Measurements from ENCODE around the gene KCTD13.
"Not testable (repeated sequence)": the region's sequence is repeated elsewhere in the genome, so short reads cannot be mapped to it uniquely, and the experiment has no call there.

Gene KCTD13

DNA sequence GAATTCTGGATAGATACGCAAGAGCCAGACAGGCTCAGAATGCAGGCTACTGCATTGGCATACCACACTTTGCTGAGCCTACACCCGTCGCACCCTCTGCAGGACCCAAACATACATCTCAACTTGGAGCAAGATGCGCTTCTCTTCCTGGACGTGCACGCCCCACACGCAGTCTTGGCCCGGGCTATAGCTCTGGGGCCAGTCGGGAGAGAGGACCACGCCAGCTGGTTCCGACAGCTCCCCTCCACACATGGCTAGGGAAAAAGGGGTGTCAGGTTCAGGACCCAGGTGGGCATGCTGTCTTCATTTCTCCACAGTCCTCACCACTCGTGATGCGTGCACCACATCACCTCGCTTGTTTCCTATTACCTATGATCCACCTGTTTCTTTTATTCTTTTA, 47.9 kb downstream of the KCTD13 start:
- DNase-seq (ENCODE audit: low read depth in 1 of 2, low spot score in 1 of 2): no peak
- no peak for TF ChIP-seq JUND (IDR thresholded peaks at IDR 0.05; ENCODE audit: low read depth)
- in situ Hi-C loops (cut with HindIII; ENCODE audit: low pct_unique_long_range_greater_than_20kb, low sequenced_read_pairs): no loop called here

DNA sequence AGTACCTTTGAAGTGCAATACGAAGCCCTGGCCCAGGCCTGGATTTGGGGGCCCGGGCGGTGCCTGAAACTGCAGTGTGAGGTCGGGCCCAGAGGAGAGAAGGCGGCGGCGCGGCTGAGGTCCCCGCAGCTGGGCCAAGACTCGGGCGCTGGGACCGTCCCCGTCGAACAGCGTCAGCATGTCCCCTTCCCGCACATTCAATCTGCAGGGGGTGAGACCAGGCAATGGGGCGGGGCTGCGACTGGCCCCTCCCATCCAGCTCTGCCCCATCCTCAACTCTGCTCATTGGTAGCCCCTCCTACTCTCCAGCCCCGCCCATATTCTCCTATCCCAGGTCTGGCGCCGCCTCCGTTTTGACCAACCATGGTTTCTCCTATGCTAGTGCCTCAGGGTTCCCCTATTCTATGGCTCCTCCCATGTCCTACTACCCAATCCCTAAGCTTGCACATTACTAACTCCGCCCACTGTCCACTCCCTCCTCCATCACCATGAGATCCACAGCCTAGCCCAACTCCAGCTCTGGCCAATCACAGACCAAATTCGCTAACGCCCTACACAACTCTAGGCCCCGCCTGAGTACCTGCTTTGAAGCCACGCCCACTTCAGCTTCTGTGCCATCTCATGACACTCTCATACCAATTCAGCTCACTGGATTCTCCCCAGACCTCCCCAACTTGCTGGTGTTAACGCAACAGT, 48.6 kb downstream of the KCTD13 start:
- TF ChIP-seq JUND (IDR thresholded peaks at IDR 0.05; ENCODE audit: low read depth): no peak
- DNase-seq (ENCODE audit: low read depth in 1 of 2, low spot score in 1 of 2): peak; percentile 62 to 99
- in situ Hi-C loops (cut with HindIII; ENCODE audit: low pct_unique_long_range_greater_than_20kb, low sequenced_read_pairs): no loop called here

DNA sequence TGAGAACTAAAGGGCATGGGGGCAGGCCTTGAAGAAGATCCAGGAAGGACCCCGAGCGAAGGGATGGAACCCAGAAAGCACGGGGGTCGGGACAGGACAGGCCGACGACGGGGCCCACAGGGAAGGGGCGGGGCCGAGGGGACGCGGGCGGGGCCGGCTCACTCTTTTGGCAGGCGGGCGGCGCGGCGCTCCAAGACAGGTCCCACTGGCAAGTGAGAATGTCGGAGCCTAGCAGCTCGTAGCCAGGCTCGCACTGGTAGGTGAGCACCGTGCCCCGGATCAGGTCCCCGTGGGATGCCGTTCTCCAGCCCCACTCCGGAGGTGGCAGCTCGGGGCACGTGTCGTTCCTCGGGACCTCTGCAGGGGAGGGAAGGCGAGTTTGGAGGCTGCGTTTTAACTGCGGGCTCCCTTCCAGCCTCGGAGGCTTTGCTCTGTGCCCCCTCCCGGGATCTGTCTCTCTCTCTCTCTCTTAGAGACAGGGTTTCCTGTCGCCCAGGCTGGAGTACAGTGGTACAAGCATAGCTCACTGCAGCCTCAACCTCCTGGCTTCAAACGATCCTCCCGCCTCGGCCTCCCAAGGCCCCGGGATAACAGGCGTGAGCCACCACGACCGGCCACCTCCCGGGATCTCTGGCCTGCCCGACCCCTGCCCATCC, 49.3 kb downstream of the KCTD13 start:
- in situ Hi-C loops (cut with HindIII; ENCODE audit: low pct_unique_long_range_greater_than_20kb, low sequenced_read_pairs): no loop called here
- TF ChIP-seq JUND (IDR thresholded peaks at IDR 0.05; ENCODE audit: low read depth): no peak
- DNase-seq (ENCODE audit: low read depth in 1 of 2, low spot score in 1 of 2): no peak

DNA sequence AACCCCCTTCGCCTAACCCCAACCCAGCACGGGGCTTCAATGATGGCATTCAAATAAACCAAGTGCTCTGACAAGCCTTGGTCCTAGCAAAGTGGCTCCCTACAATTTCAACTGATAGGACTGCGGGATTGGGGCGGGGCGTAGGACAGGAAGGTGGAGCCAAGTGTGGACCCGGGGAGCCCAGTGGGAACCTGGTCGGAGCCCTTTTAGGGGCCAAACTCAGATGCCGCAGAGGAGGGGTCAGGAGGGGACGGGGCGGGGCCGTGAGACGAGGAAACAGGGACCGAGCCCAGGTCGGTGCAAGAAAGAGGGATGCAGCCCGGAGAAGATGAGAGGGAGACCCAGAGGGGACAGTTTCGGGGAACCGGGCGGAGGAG, 49.8 kb downstream of the KCTD13 start:
- DNase-seq (ENCODE audit: low read depth in 1 of 2, low spot score in 1 of 2): no peak
- no peak for TF ChIP-seq JUND (IDR thresholded peaks at IDR 0.05; ENCODE audit: low read depth)
- in situ Hi-C loops (cut with HindIII; ENCODE audit: low pct_unique_long_range_greater_than_20kb, low sequenced_read_pairs): no loop called here

DNA sequence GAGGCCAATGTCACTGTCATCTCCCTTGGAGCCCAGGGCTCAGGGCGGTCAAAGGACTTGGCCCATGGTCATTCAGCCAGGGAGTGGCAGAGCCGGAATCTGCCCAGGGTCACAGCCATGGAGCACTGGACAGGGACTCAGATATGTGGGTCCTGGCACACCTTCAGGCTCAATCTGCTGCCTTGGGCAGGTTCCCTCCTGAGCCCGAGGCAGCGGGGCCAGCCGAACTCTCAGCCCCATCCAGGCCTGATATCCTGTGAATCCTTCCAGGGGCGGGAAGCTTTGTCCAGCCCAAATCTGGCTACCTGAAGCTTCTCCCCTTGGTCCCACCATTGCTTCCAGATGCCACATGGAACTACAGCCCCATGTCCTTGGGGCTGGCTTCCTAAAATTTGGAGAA, 50.8 kb downstream of the KCTD13 start:
- no peak for DNase-seq (ENCODE audit: low read depth in 1 of 2, low spot score in 1 of 2)
- TF ChIP-seq JUND (IDR thresholded peaks at IDR 0.05; ENCODE audit: low read depth): no peak
- in situ Hi-C loops (cut with HindIII; ENCODE audit: low pct_unique_long_range_greater_than_20kb, low sequenced_read_pairs): no loop called here

DNA sequence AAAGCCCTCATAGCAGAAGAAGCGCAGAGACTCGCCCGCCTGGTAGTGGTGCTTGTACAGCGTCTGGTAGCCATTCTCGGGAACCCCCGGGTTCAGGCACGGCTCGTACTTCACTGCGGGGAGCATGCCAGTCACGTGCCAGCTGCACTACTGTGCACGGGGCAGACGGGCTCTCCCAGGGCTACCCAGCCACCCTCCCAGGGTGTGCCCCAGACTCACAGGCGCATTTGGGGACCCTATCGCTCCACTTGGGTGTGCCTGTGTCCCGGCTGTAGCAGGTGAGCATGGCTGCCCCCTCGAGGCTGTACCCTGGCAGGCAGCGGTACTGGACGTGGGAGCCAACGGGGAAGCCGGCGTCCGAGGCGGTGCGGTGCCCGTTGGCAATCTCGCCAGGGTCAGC, 52.7 kb downstream of the KCTD13 start:
- TF ChIP-seq JUND (IDR thresholded peaks at IDR 0.05; ENCODE audit: low read depth): no peak
- no peak for DNase-seq (ENCODE audit: low read depth in 1 of 2, low spot score in 1 of 2)
- in situ Hi-C loops (cut with HindIII; ENCODE audit: low pct_unique_long_range_greater_than_20kb, low sequenced_read_pairs): no loop called here

DNA sequence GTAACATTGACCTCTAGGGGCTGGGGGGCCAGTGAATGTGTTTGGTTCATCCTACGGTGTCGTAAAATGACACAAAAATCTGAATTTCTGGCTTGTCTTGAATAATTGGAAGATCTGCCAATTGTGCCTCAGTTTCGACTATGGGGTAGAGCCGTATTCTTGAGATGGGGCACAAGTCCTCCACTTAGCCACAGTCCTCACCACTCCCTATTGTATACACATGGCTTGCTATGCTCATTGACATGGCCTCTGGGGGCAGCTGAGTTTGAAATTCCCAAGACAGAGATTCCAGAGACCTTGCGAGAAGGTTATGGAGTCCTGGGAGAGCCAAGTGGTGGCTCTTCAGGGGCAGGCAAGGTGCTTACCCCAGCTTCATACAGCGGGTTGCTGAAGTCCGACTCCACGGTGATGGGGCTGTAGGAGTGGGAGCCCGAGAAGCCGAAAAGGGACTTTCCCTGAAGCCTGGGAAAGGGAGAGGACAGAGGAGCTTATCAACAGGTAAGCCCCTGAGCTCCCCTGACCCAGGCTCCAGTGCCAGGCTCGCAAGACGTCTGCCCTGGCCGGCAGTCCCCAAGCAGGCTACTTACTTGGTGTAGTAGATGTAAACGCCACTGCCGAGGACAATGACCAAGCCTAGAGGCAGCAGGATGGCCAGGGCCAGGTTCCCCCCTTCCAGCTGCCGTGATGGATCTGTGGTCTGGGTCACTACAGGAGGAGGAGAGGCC, 54.0 kb downstream of the KCTD13 start:
- in situ Hi-C loops (cut with HindIII; ENCODE audit: low pct_unique_long_range_greater_than_20kb, low sequenced_read_pairs): no loop called here
- no peak for TF ChIP-seq JUND (IDR thresholded peaks at IDR 0.05; ENCODE audit: low read depth)
- no peak for DNase-seq (ENCODE audit: low read depth in 1 of 2, low spot score in 1 of 2)

DNA sequence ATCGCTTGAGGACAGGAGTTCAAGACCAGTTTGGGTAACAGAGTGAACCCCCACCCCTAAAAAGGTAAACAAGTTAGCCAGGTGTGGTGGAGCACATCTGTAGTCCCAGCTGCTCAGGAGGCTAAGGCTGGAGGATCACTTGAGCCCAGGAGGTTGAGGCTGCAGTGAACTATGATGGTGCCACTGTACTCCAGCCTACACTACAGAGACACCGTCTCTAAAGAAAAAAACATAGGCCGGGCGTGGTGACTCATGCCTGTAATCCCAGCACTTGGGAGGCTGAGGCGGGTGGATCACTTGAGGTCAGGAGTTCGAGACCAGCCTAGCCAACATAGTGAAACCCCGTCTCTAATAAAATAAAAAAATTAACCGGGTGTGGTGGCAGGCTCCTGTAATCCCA, 57.0 kb downstream of the KCTD13 start:
- in situ Hi-C loops (cut with HindIII; ENCODE audit: low pct_unique_long_range_greater_than_20kb, low sequenced_read_pairs); DNase-seq (ENCODE audit: low read depth in 1 of 2, low spot score in 1 of 2): not testable (repeated sequence)

DNA sequence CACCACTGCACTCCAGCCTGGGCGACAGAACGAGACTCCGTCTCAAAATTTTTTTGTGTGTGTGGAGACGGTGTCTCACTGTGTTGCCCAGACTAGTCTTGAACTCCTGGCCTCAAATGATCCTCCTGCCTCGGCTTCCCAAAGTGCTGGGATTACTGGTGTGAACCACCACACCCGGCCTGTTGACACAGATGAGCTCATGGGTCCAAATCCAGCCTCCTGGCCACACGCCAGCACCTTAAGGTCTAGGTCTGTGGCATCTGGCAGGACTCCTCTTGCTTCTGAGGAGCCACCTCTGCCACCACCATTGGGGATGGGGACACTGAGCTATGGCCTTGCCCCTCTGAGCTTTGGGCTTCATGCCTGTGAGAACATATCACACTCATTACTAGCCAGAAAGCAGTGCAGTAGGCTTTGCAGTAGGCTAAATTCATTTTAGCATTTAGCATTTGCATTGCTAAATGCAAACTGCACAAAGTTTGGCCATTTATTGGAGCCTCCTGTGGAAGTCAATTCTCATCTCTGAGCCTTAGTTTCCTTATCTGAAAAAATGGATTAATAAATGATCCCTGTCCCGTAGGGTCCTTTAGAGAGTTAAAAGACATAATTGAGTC, 57.5 kb downstream of the KCTD13 start:
- no peak for TF ChIP-seq JUND (IDR thresholded peaks at IDR 0.05; ENCODE audit: low read depth)
- peak in 1 of 2 experiments; percentile 50 for DNase-seq (ENCODE audit: low read depth in 1 of 2, low spot score in 1 of 2)
- in situ Hi-C loops (cut with HindIII; ENCODE audit: low pct_unique_long_range_greater_than_20kb, low sequenced_read_pairs): no loop called here

DNA sequence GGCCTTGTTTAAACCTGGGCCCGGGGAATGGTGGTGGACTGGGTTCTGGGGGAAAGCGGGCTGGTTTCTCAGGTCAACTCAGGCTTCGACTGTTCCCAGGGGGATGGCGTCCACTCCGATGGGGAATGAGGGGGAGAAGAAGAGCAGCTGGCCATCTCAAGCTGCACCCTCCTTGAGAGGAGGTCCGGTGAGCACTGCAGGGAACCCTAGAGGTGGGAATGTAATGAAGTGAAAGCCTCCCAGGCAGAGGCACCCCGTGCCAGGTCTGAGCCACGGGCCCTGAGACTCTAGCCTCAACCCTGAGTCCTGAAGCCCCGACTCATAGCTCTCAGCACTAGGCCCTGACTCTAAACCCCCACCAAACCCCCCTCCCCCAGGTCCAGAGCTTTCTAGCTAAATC, 61.8 kb downstream of the KCTD13 start:
- no peak for TF ChIP-seq JUND (IDR thresholded peaks at IDR 0.05; ENCODE audit: low read depth)
- in situ Hi-C loops (cut with HindIII; ENCODE audit: low pct_unique_long_range_greater_than_20kb, low sequenced_read_pairs): no loop called here
- DNase-seq (ENCODE audit: low read depth in 1 of 2, low spot score in 1 of 2): no peak

DNA sequence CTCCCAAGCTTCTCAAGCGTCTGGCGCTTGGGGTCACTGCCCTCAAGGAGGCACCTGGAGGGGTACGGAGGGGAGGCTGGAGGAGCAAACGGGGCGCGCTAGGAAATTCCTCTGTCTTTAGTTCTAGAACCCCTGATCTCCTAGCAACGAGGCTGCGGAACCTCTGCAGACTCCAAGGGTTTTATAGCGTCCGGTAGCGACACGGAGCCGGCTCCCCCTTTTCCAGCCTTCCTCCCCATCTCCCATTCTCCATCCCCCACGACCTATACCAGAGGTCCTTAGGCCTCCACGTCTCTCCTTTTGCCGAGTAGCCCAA, 62.4 kb downstream of the KCTD13 start:
- no peak for DNase-seq (ENCODE audit: low read depth in 1 of 2, low spot score in 1 of 2)
- in situ Hi-C loops (cut with HindIII; ENCODE audit: low pct_unique_long_range_greater_than_20kb, low sequenced_read_pairs): no loop called here
- TF ChIP-seq JUND (IDR thresholded peaks at IDR 0.05; ENCODE audit: low read depth): no peak

DNA sequence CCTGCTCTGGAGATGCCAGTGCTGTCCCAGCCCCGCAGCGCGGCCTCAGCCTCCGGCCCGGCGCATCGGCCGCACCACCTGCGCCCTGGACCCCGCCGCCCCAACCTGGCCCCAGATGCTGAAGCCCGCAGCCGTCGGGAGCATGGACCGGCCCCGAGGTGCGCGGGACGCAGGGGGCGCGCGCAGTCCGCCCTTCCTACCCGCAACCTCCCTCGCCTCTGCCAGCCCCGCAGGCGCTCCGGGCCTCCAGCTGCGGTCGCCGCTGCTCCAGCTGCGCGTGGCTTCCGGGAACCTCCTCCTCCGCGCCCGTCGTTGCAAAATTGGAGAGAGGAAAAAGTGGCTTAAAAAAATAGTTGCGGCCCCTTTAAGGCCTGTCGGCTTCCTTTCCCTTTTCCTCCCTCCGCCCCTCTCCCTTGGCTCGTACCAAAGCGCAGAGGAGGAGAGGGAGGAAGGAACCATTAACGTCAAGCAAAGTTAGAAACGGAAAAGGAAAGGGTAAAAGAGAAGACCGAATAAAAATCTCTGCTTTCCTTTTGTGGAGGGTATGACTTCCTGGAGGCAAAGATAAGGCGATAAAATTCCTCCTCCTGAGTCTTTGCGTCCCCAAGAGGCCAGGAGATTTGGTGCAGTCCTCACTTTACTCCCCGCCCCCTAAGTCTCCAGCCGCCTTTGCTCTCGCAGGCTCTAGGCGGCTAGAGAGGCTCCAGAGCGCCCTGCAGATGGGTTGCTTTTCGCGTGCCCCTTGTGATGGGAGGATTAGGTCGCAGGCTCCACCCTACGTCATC, 63.0 kb downstream of the KCTD13 start, which contains the start of gene CDIPT:
Gene CDIPT (minus strand): TSS at position 343 of the 785 bp plus-strand sequence. CDS start 369 bp downstream, outside the sequence.
- in situ Hi-C loops (cut with HindIII; ENCODE audit: low pct_unique_long_range_greater_than_20kb, low sequenced_read_pairs): no loop called here
- peak; percentile 75 to 99 for DNase-seq (ENCODE audit: low read depth in 1 of 2, low spot score in 1 of 2)
- TF ChIP-seq JUND (IDR thresholded peaks at IDR 0.05; ENCODE audit: low read depth): peak; percentile 70

Measured in T47D (cell line).